Globus pallidus (tissue), 1 donor: ENCODE measurements around the gene THAP2.
"Not testable (repeated sequence)": the region's sequence is repeated elsewhere in the genome, so short reads cannot be mapped to it uniquely, and the experiment has no call there.

ENCODE experiments used
- DNase-seq: peaks from one replicate; pipeline ENCODE4 v3.0.0-alpha.2; 2015; ENCODE audit warnings: low spot score

THAP2 gene

GRCh38 chr12:71662849-71663560 is 1.1 kb upstream of the THAP2 start:
- peak; percentile 37 for DNase-seq

- DNase-seq = no peak
These were observed 449 bp downstream of the THAP2 start for GRCh38 chr12:71664411-71665089.

- no peak for DNase-seq
These were observed 976 bp downstream of the THAP2 start for GRCh38 chr12:71665090-71665463.

GRCh38 chr12:71666259-71666658 is 2.2 kb downstream of the THAP2 start:
- DNase-seq = no peak

GRCh38 chr12:71671311-71671710 is 7.2 kb downstream of the THAP2 start:
- no peak for DNase-seq

GRCh38 chr12:71671816-71672215 is 7.7 kb downstream of the THAP2 start:
- DNase-seq = no peak

- no peak for DNase-seq
These were observed 18.4 kb downstream of the THAP2 start for GRCh38 chr12:71682466-71682865.

- no peak for DNase-seq
These were observed 19.5 kb downstream of the THAP2 start for GRCh38 chr12:71683633-71684032.

GRCh38 chr12:71684081-71684480 is 20.0 kb downstream of the THAP2 start:
- no peak for DNase-seq

GRCh38 chr12:71685312-71685906 is 21.3 kb downstream of the THAP2 start:
- no peak for DNase-seq

- peak; percentile 94 for DNase-seq
These were observed 22.0 kb downstream of the THAP2 start, which contains the start of gene TMEM19 for GRCh38 chr12:71685914-71686657. TSS of gene TMEM19 (plus strand) at chr12:71686082. CDS start at chr12:71686681, 599 bp downstream.

- no peak for DNase-seq
These were observed 22.5 kb downstream of the THAP2 start for GRCh38 chr12:71686658-71687025.

- DNase-seq = not testable (repeated sequence)
These were observed 23.1 kb downstream of the THAP2 start for GRCh38 chr12:71687172-71687571.

- no peak for DNase-seq
These were observed 25.0 kb downstream of the THAP2 start for GRCh38 chr12:71688961-71689570.

- no peak for DNase-seq
These were observed 27.5 kb downstream of the THAP2 start for GRCh38 chr12:71691504-71692129.

GRCh38 chr12:71693126-71693525 is 29.0 kb downstream of the THAP2 start:
- no peak for DNase-seq

GRCh38 chr12:71693651-71694050 is 29.6 kb downstream of the THAP2 start:
- not testable (repeated sequence) for DNase-seq

GRCh38 chr12:71694099-71694820 is 30.2 kb downstream of the THAP2 start:
- no peak for DNase-seq

GRCh38 chr12:71695782-71696181 is 31.7 kb downstream of the THAP2 start:
- DNase-seq = no peak

- DNase-seq = not testable (repeated sequence)
These were observed 38.1 kb downstream of the THAP2 start for GRCh38 chr12:71702181-71702580.

- no peak for DNase-seq
These were observed 38.5 kb downstream of the THAP2 start for GRCh38 chr12:71702590-71702989.
